ENCODE measurements around the gene NMRK1.
A peak's percentile ranks its signal among the peaks of the same experiment; 100 is the strongest.

Gene NMRK1

GRCh38 chr9:75105019-75105540 lies 17.1 kb upstream of the NMRK1 start:
- in situ Hi-C loops (cut with HindIII; ENCODE audit: low pct_ligation_motif_present, low pct_unique_long_range_greater_than_20kb, low sequenced_read_pairs): no loop called here
- no peak for DNase-seq

- no peak for DNase-seq
- in situ Hi-C loops (cut with HindIII; ENCODE audit: low pct_ligation_motif_present, low pct_unique_long_range_greater_than_20kb, low sequenced_read_pairs): no loop called here
Observed at GRCh38 chr9:75104607-75105006, 16.7 kb upstream of the NMRK1 start.

GRCh38 chr9:75102177-75102790 lies 14.3 kb upstream of the NMRK1 start:
- no peak for DNase-seq
- in situ Hi-C loops (cut with HindIII; ENCODE audit: low pct_ligation_motif_present, low pct_unique_long_range_greater_than_20kb, low sequenced_read_pairs): no loop called here

- DNase-seq: no peak
Observed at GRCh38 chr9:75101004-75101588, 13.1 kb upstream of the NMRK1 start.

GRCh38 chr9:75096796-75097195 lies 8.8 kb upstream of the NMRK1 start:
- in situ Hi-C loops (cut with HindIII; ENCODE audit: low pct_ligation_motif_present, low pct_unique_long_range_greater_than_20kb, low sequenced_read_pairs): no loop called here
- no peak for DNase-seq

More at GRCh38 chr9:75101004-75101588, 13.1 kb upstream of the NMRK1 start:
- in situ Hi-C loops (cut with HindIII; ENCODE audit: low pct_ligation_motif_present, low pct_unique_long_range_greater_than_20kb, low sequenced_read_pairs): no loop called here

- DNase-seq: no peak
- in situ Hi-C loops (cut with HindIII; ENCODE audit: low pct_ligation_motif_present, low pct_unique_long_range_greater_than_20kb, low sequenced_read_pairs): no loop called here
Observed at GRCh38 chr9:75092766-75093165, 4.8 kb upstream of the NMRK1 start.

GRCh38 chr9:75090579-75090978 lies 2.6 kb upstream of the NMRK1 start:
- DNase-seq: no peak
- in situ Hi-C loops (cut with HindIII; ENCODE audit: low pct_ligation_motif_present, low pct_unique_long_range_greater_than_20kb, low sequenced_read_pairs): no loop called here

- DNase-seq: no peak
Observed at GRCh38 chr9:75089373-75089766, 1.4 kb upstream of the NMRK1 start.

GRCh38 chr9:75088646-75089372 lies 854 bp upstream of the NMRK1 start:
- in situ Hi-C loops (cut with HindIII; ENCODE audit: low pct_ligation_motif_present, low pct_unique_long_range_greater_than_20kb, low sequenced_read_pairs): no loop called here

More at GRCh38 chr9:75089373-75089766, 1.4 kb upstream of the NMRK1 start:
- in situ Hi-C loops (cut with HindIII; ENCODE audit: low pct_ligation_motif_present, low pct_unique_long_range_greater_than_20kb, low sequenced_read_pairs): no loop called here

GRCh38 chr9:75087289-75087823 lies 599 bp downstream of the NMRK1 start:
- in situ Hi-C loops (cut with HindIII; ENCODE audit: low pct_ligation_motif_present, low pct_unique_long_range_greater_than_20kb, low sequenced_read_pairs): no loop called here

More at GRCh38 chr9:75088646-75089372, 854 bp upstream of the NMRK1 start:
- DNase-seq: peak; percentile 36

GRCh38 chr9:75086541-75087288 lies 1.2 kb downstream of the NMRK1 start:
- no peak for DNase-seq
- in situ Hi-C loops (cut with HindIII; ENCODE audit: low pct_ligation_motif_present, low pct_unique_long_range_greater_than_20kb, low sequenced_read_pairs): no loop called here

More at GRCh38 chr9:75087289-75087823, 599 bp downstream of the NMRK1 start:
- peak; percentile 45 for DNase-seq

- no peak for DNase-seq
- in situ Hi-C loops (cut with HindIII; ENCODE audit: low pct_ligation_motif_present, low pct_unique_long_range_greater_than_20kb, low sequenced_read_pairs): no loop called here
Observed at GRCh38 chr9:75085640-75086039, 2.3 kb downstream of the NMRK1 start.

GRCh38 chr9:75084081-75084672 lies 3.8 kb downstream of the NMRK1 start:
- no peak for DNase-seq
- in situ Hi-C loops (cut with HindIII; ENCODE audit: low pct_ligation_motif_present, low pct_unique_long_range_greater_than_20kb, low sequenced_read_pairs): no loop called here

GRCh38 chr9:75083188-75083970 lies 4.6 kb downstream of the NMRK1 start:
- DNase-seq: no peak
- in situ Hi-C loops (cut with HindIII; ENCODE audit: low pct_ligation_motif_present, low pct_unique_long_range_greater_than_20kb, low sequenced_read_pairs): no loop called here

GRCh38 chr9:75081632-75082031 lies 6.3 kb downstream of the NMRK1 start:
- no peak for DNase-seq
- in situ Hi-C loops (cut with HindIII; ENCODE audit: low pct_ligation_motif_present, low pct_unique_long_range_greater_than_20kb, low sequenced_read_pairs): no loop called here

GRCh38 chr9:75072895-75073294 lies 15.1 kb downstream of the NMRK1 start:
- in situ Hi-C loops (cut with HindIII; ENCODE audit: low pct_ligation_motif_present, low pct_unique_long_range_greater_than_20kb, low sequenced_read_pairs): no loop called here
- DNase-seq: no peak

- DNase-seq: no peak
- in situ Hi-C loops (cut with HindIII; ENCODE audit: low pct_ligation_motif_present, low pct_unique_long_range_greater_than_20kb, low sequenced_read_pairs): no loop called here
Observed at GRCh38 chr9:75071530-75072122, 16.3 kb downstream of the NMRK1 start.
